HG03571 (cell line): ENCODE data around the gene DACT1.
A peak's percentile ranks its signal among the peaks of the same experiment; 100 is the strongest.

Source experiments
- ATAC-seq: cut with Tn5 transposase; IDR thresholded peaks from one replicate; pipeline ENCODE4 v1.9.1; 2021; ENCODE audit not compliant: unreplicated experiment

DACT1 gene

GRCh38 chr14:58635091-58635830 is 2.5 kb upstream of the DACT1 start:
- no peak for ATAC-seq

DNA sequence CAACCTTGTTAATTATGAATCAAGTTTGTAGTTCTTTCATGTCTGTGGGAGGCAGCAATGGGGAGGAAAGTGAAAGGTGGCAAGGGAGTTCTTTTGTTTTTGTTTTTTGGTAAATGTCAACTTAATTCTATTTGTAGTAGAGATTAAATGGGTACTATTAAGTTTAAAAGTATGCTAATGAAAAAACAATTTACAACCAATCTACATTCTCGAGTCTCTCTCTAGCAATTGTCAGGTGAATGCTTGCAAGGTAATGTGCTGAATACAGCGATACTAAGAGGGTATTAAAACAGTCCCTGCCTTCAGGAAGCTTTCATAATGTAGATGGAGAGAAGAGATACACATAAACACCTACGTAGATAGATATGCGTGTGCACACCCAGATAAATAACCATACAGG is 1.6 kb upstream of the DACT1 start:
- no peak for ATAC-seq

DNA sequence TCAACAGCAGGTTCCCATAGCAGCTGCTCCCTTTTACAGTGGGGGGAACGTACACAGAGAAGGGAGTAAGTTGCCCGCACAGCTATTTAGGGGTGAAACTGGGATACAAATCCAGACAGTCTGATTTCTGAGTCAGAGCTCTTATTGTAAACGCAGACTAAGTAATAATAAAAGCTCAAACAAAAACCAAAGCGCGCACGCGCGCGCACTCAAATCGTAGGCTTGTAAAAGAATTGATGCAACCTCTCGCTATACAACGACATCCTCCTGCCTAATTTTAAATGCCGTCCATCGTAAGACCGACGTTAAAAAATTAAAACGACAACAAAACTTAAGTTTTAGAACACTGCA is 747 bp upstream of the DACT1 start:
- peak; percentile 2 for ATAC-seq

DNA sequence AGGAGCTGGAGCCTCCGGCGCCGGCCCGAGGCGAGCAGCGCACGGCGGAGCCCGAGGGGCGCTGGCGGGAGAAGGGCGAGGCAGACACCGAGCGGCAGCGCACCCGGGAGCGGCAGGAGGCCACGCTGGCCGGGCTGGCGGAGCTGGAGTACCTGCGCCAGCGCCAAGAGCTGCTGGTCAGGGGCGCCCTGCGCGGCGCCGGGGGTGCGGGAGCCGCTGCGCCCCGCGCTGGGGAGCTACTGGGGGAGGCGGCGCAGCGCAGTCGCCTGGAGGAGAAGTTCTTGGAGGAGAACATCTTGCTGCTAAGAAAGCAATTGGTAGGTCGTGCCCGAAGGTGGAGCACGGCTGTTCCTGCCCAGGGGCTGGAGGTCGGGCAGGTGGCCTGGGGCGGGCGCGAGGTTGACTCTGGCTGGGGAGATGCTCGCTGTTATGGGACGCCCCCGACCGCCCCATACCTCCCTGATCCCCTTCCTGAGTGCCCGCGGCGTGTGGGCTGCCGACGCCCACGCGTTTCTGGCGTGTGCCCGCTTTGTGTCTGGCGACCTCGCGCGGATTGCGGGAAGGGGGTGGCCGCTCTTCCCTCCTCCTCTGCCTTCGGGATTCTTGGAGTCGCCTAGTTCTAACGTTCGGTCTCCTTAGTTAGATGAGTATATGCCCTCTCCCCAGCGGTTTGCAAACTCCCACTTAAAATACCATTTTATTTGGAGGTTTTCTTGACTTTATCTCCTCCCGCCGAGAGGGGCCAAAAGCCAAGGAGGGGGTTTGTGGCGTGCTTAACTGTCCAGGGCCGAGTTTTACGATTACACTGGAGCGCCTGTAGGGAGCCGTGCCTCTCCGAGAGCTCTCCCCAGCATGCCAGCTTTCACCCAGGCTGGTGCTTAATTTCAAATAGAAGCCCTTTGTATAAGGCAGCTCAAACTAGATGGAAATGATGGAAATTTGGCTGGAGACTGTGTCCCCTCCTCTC is 752 bp downstream of the DACT1 start:
- ATAC-seq: peak; percentile 25

DNA sequence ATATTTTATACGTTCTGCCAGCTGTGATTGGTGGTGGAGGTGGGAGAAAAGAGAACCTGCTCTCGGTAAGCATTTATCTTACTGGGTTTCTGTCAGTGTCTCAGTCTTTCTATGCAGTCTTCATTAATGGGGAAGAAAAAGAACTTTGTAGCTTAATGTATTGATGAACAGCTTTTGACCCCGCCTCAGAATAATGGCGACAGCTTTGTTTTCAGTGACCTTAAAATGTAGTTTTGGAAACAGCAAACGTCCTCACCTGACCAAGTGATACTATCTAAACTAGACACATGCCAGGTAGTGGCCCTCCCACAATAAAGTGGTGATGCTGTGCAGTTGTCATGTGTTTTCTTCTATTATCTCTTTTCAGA is 1.4 kb downstream of the DACT1 start:
- no peak for ATAC-seq

DNA sequence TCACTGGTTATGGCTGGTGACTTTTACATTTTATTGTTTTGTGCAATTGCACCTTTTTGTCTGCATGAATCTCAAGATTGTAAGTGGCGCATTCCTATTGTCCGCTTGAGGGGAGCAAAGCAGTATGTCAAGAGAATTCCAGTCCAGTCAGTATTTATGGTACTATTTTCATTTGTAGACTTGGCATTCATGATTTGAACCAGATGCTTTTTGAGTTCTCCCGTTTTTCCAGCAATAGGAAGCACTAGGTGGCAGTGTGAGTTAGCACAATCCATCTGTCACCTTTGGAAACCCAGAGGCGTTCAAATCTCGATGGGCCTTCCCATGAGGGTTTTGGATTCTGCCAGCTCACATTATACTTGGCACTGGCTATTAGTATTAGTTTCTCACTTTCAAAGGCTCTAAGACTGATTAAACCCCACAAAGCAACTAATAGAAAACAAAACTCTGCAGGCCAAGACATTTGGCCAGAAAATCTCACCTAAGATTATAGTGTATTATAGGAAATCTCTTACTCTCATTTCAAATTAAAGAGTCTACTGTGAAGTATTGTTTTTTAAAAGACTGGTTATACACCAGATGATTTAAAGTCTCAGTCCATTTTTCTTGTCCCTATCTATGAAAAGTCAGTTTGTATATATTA is 2.2 kb downstream of the DACT1 start:
- no peak for ATAC-seq

DNA sequence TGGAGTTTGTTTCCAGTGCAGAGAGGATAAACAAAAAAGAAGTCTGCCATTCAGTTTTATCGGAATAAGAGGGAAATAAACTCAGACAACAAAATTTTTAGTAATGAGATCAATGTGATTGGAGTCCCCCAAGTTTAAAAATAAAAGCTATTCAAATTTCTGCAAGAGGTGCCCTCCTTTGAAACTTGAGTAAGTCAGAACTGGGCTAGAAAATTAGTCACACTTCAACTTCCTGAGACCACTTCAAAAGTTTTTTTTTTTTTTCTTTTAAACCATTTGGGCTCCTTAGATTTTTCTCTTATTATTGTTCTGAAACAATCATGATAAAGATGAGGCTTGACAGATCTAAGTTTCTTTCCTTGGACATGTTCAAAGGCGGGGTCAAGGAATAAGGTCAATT is 3.2 kb downstream of the DACT1 start:
- ATAC-seq: no peak

DNA sequence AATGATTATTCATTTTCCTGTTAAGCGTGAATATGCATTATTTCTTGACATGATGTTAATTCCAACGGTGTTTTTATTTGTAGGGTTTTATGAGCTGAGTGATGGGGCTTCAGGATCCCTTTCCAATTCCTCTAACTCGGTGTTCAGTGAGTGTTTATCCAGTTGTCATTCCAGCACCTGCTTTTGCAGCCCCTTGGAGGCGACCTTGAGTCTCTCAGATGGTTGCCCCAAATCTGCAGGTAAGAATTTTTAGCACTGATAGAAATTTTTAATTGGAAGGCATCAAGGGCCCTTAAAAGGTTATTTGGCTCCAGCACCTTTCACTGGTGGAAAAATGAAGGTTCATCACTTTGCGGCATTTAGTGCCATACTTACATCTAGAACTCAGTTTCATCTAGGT is 3.7 kb downstream of the DACT1 start:
- ATAC-seq: no peak

DNA sequence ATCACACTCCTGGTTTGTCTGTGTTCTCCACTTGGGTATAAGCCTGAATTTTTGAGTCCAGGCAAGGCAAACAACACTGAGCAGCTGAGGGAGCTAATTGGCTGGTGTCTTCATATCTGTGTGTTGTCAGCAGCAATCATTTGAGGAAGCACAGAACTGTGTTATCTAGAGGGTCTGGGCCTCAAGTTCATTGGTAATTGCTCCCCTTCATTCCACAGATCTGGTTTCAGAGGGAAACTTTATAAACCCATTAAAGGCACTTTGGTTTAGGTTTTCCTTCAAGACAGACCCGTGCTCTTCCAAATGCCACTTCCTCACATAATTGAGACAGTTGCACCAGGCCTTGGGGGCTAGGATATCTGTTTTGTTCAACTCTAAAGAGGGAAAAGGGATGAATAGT is 5.6 kb downstream of the DACT1 start:
- no peak for ATAC-seq

GRCh38 chr14:58645641-58646040 is 7.9 kb downstream of the DACT1 start:
- ATAC-seq: no peak

DNA sequence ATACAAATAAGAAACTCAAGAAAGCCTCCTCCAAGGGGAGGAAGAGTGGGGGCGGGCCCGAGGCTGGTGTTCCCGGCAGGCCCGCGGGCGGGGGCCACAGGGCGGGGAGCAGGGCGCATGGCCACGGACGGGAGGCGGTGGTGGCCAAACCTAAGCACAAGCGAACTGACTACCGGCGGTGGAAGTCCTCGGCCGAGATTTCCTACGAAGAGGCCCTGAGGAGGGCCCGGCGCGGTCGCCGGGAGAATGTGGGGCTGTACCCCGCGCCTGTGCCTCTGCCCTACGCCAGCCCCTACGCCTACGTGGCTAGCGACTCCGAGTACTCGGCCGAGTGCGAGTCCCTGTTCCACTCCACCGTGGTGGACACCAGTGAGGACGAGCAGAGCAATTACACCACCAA is 8.7 kb downstream of the DACT1 start:
- ATAC-seq: no peak

GRCh38 chr14:58647777-58648176 is 10.0 kb downstream of the DACT1 start:
- ATAC-seq: no peak

- ATAC-seq: no peak
Observed at GRCh38 chr14:58650857-58651256, 13.1 kb downstream of the DACT1 start.

- ATAC-seq: no peak
Observed at GRCh38 chr14:58656671-58657411, 19.1 kb downstream of the DACT1 start.

DNA sequence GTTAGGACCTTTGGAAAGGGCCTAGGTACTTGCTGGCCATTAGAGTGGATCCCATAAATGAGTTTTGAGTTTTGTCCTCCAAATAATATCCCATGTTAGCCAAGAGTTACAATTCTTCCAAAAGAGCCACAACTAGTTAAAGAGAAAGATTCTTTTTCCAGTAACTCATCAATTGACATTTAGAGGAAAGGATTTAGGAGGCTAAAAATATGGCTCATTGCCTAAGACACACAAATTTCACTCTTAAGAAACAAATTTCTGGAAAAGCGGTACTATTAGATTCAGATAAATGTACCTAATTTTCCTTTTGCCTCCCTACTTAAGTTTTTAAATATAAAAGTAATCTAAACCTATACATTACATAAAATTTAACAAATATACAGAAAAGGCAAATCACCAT is 21.3 kb downstream of the DACT1 start:
- no peak for ATAC-seq

GRCh38 chr14:58659846-58660245 is 22.1 kb downstream of the DACT1 start:
- no peak for ATAC-seq

GRCh38 chr14:58660407-58660806 is 22.6 kb downstream of the DACT1 start:
- ATAC-seq: no peak

- no peak for ATAC-seq
Observed at GRCh38 chr14:58662018-58662417, 24.3 kb downstream of the DACT1 start.

- no peak for ATAC-seq
Observed at GRCh38 chr14:58662759-58663158, 25.0 kb downstream of the DACT1 start.

- no peak for ATAC-seq
Observed at GRCh38 chr14:58663494-58664111, 25.8 kb downstream of the DACT1 start.
